Measurements from ENCODE around the gene ERCC6L. TPM values are rescaled to one million over a fixed set of nuclear protein-coding genes. Genes with fewer than 3 reads are reported as not detected.

The ERCC6L gene
- total RNA-seq, 2 donors from 2014 or later, result 1.7 to 8.2 TPM

GRCh38 chrX:72165551-72165950, 73.3 kb downstream of the ERCC6L start:
- DNase-seq, result no peak
- no peaks in the 10 kb centered on the region for H3K36me3 ChIP-seq
- H3K9ac ChIP-seq (ENCODE audit: low read depth in 2 of 2, low read length in 2 of 2), result no peak overlapping the region
- no peaks in the 10 kb centered on the region for H3K27me3 ChIP-seq
- TF ChIP-seq, protein P1, sequence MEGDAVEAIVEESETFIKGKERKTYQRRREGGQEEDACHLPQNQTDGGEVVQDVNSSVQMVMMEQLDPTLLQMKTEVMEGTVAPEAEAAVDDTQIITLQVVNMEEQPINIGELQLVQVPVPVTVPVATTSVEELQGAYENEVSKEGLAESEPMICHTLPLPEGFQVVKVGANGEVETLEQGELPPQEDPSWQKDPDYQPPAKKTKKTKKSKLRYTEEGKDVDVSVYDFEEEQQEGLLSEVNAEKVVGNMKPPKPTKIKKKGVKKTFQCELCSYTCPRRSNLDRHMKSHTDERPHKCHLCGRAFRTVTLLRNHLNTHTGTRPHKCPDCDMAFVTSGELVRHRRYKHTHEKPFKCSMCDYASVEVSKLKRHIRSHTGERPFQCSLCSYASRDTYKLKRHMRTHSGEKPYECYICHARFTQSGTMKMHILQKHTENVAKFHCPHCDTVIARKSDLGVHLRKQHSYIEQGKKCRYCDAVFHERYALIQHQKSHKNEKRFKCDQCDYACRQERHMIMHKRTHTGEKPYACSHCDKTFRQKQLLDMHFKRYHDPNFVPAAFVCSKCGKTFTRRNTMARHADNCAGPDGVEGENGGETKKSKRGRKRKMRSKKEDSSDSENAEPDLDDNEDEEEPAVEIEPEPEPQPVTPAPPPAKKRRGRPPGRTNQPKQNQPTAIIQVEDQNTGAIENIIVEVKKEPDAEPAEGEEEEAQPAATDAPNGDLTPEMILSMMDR (IDR thresholded peaks at IDR 0.05), result no peak
- H3K9me3 ChIP-seq, result no peaks in the 10 kb centered on the region
- no peaks in the 10 kb centered on the region for H3K4me1 ChIP-seq
- intact Hi-C loops (cut with DNase I), result no loop called here
- H3K4me3 ChIP-seq, result no peak overlapping the region
- H3K27ac ChIP-seq, result no peak overlapping the region

DNA sequence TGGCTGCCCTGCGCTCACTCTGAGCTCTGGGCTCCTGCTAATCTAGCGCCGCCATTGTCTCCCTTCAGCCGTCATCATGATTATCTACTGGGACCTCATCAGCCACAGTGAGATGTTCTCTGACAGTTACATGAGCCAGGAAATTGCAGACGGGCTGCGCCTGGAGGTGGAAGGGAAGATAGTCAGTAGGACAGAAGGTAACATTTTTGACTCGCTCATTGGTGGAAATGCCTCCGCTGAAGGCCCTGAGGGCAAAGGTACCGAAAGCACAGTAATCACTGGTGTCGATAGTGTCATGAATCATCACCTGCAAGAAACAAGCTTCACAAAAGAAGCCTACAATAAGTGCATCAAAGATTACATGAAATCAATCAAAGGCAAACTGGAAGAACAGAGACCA, 79.1 kb downstream of the ERCC6L start:
- Histone ChIP-seq H3K27me3 (no peaks in the 10 kb centered on the region), H3K4me1 (no peaks in the 10 kb centered on the region), H3K27ac (no peak overlapping the region), H3K9ac (ENCODE audit: low read depth in 2 of 2, low read length in 2 of 2) (no peak overlapping the region), H3K9me3 (no peaks in the 10 kb centered on the region), H3K4me3 (no peak overlapping the region), H3K36me3 (no peaks in the 10 kb centered on the region)
- TF ChIP-seq, protein P1 (IDR thresholded peaks at IDR 0.05), result no peak
- DNase-seq, result no peak
- intact Hi-C loops (cut with DNase I), result no loop called here

DNA sequence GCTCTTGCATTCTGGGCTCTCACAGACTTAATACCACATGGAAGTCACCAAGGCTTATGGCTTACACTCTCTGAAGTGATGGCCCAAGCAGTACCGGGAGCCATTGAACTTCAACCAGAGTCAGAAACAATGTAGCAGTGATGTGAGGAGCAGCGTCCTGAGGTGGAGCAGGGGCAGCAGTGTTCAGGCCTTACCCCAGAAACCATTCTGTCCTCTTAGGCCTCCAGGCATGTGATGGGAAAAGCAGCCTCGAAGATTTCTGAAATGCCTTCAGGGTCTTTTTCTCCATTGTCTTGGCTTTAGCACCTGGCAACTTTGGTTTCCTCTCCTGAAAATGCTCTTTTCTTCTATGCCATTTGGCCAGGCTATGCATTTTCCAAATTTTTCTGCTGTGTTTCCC, 80.1 kb downstream of the ERCC6L start:
- no peaks in the 10 kb centered on the region for H3K9me3 ChIP-seq
- TF ChIP-seq, protein P1 (IDR thresholded peaks at IDR 0.05), result no peak
- no peaks in the 10 kb centered on the region for H3K27me3 ChIP-seq
- no peak for DNase-seq
- H3K9ac ChIP-seq (ENCODE audit: low read depth in 2 of 2, low read length in 2 of 2), result no peak overlapping the region
- no peaks in the 10 kb centered on the region for H3K36me3 ChIP-seq
- intact Hi-C loops (cut with DNase I), result no loop called here
- no peak overlapping the region for H3K27ac ChIP-seq
- no peak overlapping the region for H3K4me3 ChIP-seq
- no peaks in the 10 kb centered on the region for H3K4me1 ChIP-seq

Other genes with a start within 250 kb of the ERCC6L start
- 1 to 10 TPM; 1.2 to 2.1 TPM for gene RTL5, start 107.1 kb downstream of the ERCC6L start, total RNA-seq
- gene PIN4, start 57.3 kb downstream of the ERCC6L start, total RNA-seq, result 10 to 100 TPM in 1 of 2 donors, 1 to 10 TPM in 1; 8.2 to 10.4 TPM
- gene RPS4X, start 38.2 kb upstream of the ERCC6L start, total RNA-seq, result 1,000 to 10,000 TPM in 1 of 2 donors, 100 to 1,000 TPM in 1; 915 to 1,071 TPM
- not detected for gene CITED1, start 66.9 kb upstream of the ERCC6L start, total RNA-seq

Measured in colonic mucosa (tissue), 4 donors.